Smooth muscle cell (in vitro differentiated cells): ENCODE results near the gene ITFG2. TPM values are rescaled to one million over a fixed set of nuclear protein-coding genes. Genes with fewer than 3 reads are reported as not detected.

ENCODE experiments used
- DNase-seq: peaks from one replicate; lab custom pipeline; 2025; ENCODE audit not compliant: unreplicated experiment; lab: John Stamatoyannopoulos, UW
- H2AFZ ChIP-seq: fragments of 200-600 bp; sonication (generic); 2 replicates; pipeline ENCODE4 v1.6.0; 2016; ENCODE audit warnings: antibody characterized with exemption, low read depth, mild to moderate bottlenecking
- H3F3A ChIP-seq: fragments of 200-600 bp; sonication (generic); 2 replicates; pipeline ENCODE4 v1.6.0; 2017; ENCODE audit warnings: antibody characterized with exemption, low read depth
- H3K27ac ChIP-seq: fragments of 200-600 bp; sonication (generic); 2 replicates; pipeline ENCODE4 v1.5.1; 2016; ENCODE audit warnings: low read depth, mild to moderate bottlenecking
- H3K27me3 ChIP-seq: fragments of 200-600 bp; sonication (generic); 2 replicates; pipeline ENCODE4 v1.6.1; 2016; ENCODE audit warnings: low read depth, mild to moderate bottlenecking
- H3K36me3 ChIP-seq: fragments of 200-600 bp; sonication (generic); 2 replicates; pipeline ENCODE4 v1.5.1; 2016; ENCODE audit warnings: low read depth
- H3K4me1 ChIP-seq: fragments of 200-600 bp; sonication (generic); 2 replicates; pipeline ENCODE4 v1.5.1; 2016; ENCODE audit warnings: low read depth
- H3K4me2 ChIP-seq: fragments of 200-600 bp; sonication (generic); 2 replicates; pipeline ENCODE4 v1.6.0; 2016; ENCODE audit warnings: mild to moderate bottlenecking
- H3K4me3 ChIP-seq: fragments of 200-600 bp; sonication (generic); 2 replicates; pipeline ENCODE4 v1.5.1; 2016; ENCODE audit warnings: mild to moderate bottlenecking
- H3K79me2 ChIP-seq: fragments of 200-600 bp; sonication (generic); 2 replicates; pipeline ENCODE4 v1.6.0; 2016; ENCODE audit warnings: low read depth, mild to moderate bottlenecking
- H3K9ac ChIP-seq: fragments of 200-600 bp; sonication (generic); 2 replicates; pipeline ENCODE4 v1.6.0; 2016; ENCODE audit warnings: low read depth
- H3K9me3 ChIP-seq: fragments of 200-600 bp; sonication (generic); replicated peaks from 2 replicates; pipeline ENCODE4 v1.5.1; 2016; ENCODE audit warnings: low read depth
- H4K20me1 ChIP-seq: fragments of 200-600 bp; sonication (generic); 2 replicates; pipeline ENCODE4 v1.6.0; 2016; ENCODE audit warnings: low read depth
- WGBS: methylation state at CpG from one replicate; pipeline ENCODE4 v1.1.7; 2016; ENCODE audit warnings: low lambda C conversion rate; 5-methylcytosine and 5-hydroxymethylcytosine counted together
- polyA plus RNA-seq: library from polyadenylated mRNA; unstranded; fragments of >200 nt; fragmentation: Nextera tagmentation; extraction: Ambion mirVana; gene quantifications from 2 replicates; pipeline ENCODE4 v1.2.1, GENCODE V29; 2016
- total RNA-seq: library from RNA; depleted of rRNA; stranded (reverse); fragments of >200 nt; gene quantifications from 2 replicates; pipeline ENCODE4 v1.2.3, GENCODE V29; 2014
- TF ChIP-seq, protein P1 (sequence below): fragments of 200-600 bp; sonication (generic); IDR thresholded peaks from 2 replicates; pipeline ENCODE4 v1.5.1; 2017; ENCODE audit warnings: borderline replicate concordance, mild to moderate bottlenecking, antibody characterized with exemption; ENCODE audit not compliant: insufficient read depth, poor library complexity, severe bottlenecking

Gene ITFG2
- total and polyA plus RNA-seq, 2 experiments from 2014 or later, result 14.3 to 21.5 TPM

GRCh38 chr12:2803635-2804392, 8.7 kb upstream of the ITFG2 start:
- WGBS, result 90% methylated on average over 7 of the region's 7 CpGs
- Histone ChIP-seq H3K4me1 (peaks cover 3% of the 10 kb centered on the region), H4K20me1 (peaks cover 8% of the 10 kb centered on the region), H3K36me3 (peaks cover 12% of the 10 kb centered on the region), H3K9me3 (no peaks in the 10 kb centered on the region), H3K79me2 (no peaks in the 10 kb centered on the region), H3K9ac (no peak overlapping the region), H3K27ac (peak overlapping the region; percentile 48), H3K27me3 (no peaks in the 10 kb centered on the region), H2AFZ (no peak overlapping the region), H3K4me2 (peak overlapping the region; percentile 50), H3F3A (peaks cover 40% of the 10 kb centered on the region), H3K4me3 (no peak overlapping the region)
- no peak for DNase-seq
- TF ChIP-seq, protein P1, sequence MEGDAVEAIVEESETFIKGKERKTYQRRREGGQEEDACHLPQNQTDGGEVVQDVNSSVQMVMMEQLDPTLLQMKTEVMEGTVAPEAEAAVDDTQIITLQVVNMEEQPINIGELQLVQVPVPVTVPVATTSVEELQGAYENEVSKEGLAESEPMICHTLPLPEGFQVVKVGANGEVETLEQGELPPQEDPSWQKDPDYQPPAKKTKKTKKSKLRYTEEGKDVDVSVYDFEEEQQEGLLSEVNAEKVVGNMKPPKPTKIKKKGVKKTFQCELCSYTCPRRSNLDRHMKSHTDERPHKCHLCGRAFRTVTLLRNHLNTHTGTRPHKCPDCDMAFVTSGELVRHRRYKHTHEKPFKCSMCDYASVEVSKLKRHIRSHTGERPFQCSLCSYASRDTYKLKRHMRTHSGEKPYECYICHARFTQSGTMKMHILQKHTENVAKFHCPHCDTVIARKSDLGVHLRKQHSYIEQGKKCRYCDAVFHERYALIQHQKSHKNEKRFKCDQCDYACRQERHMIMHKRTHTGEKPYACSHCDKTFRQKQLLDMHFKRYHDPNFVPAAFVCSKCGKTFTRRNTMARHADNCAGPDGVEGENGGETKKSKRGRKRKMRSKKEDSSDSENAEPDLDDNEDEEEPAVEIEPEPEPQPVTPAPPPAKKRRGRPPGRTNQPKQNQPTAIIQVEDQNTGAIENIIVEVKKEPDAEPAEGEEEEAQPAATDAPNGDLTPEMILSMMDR, result no peak

DNA sequence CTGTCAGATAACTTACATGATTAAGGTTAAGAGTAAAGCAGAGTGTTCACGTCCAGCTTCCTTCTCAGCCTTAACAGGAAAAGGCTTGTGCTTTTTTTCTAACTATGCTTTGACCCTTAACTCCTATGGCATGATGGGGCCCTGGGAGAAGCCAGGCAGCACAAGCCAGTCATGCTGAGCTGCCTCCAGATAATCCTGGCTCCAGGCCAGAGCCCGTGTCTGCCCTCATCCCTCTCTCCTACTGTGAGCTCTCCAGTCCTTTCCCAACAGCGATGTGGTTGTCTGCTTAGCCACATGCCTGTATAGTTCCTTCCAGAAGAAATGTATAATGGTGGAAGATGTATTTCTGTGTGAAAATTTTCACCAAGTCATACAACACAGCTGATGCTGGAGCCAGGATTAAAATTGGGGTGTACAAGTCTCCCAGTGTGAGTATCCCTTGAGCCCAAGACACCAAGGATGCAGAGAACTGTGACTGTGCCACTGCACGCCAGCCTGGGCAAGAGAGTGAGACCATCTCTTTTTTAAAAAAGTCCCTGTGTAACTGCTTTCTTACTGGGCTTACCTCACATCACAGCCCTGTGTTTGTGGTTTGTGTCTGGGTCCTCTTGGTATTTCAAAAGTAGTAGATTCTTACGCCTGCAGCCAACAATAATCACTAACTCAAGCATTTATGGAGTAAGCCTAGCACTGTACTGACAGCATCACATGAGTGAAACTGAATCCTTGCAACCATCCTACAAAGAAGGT, 7.9 kb upstream of the ITFG2 start:
- no peak overlapping the region for H2AFZ ChIP-seq
- WGBS, result 63% methylated on average over 5 of the region's 5 CpGs
- no peak overlapping the region for H3K9ac ChIP-seq
- H3F3A ChIP-seq, result peaks cover 40% of the 10 kb centered on the region
- TF ChIP-seq, protein P1, result no peak
- peaks cover 12% of the 10 kb centered on the region for H3K36me3 ChIP-seq
- H3K9me3 ChIP-seq, result no peaks in the 10 kb centered on the region
- peaks cover 8% of the 10 kb centered on the region for H4K20me1 ChIP-seq
- H3K27ac ChIP-seq, result peak overlapping the region; percentile 48
- peak overlapping the region; percentile 58 for H3K4me2 ChIP-seq
- peaks cover 3% of the 10 kb centered on the region for H3K4me1 ChIP-seq
- DNase-seq, result peak; percentile 31
- no peaks in the 10 kb centered on the region for H3K79me2 ChIP-seq
- no peak overlapping the region for H3K4me3 ChIP-seq
- H3K27me3 ChIP-seq, result no peaks in the 10 kb centered on the region

GRCh38 chr12:2805143-2805520, 7.3 kb upstream of the ITFG2 start:
- Histone ChIP-seq H3K4me1 (peaks cover 3% of the 10 kb centered on the region), H3K79me2 (no peaks in the 10 kb centered on the region), H3K36me3 (peaks cover 12% of the 10 kb centered on the region), H3K9me3 (no peaks in the 10 kb centered on the region), H3K4me2 (peak overlapping the region; percentile 58), H4K20me1 (peaks cover 8% of the 10 kb centered on the region), H3K27ac (peak overlapping the region; percentile 48), H2AFZ (no peak overlapping the region), H3K4me3 (no peak overlapping the region), H3K27me3 (no peaks in the 10 kb centered on the region), H3K9ac (no peak overlapping the region), H3F3A (peaks cover 40% of the 10 kb centered on the region)
- WGBS, result 43% methylated on average over 2 of the region's 2 CpGs
- DNase-seq, result no peak
- TF ChIP-seq, protein P1, result no peak
